NT2/D1 (cell line): ENCODE measurements around the gene MAML3.

Experiments
- SUZ12 ChIP-seq: IDR thresholded peaks from 2 replicates; pipeline ENCODE4 v1.6.1; 2011; ENCODE audit not compliant: insufficient read length, insufficient read depth; ENCODE audit errors: extremely low read depth
- YY1 ChIP-seq: IDR thresholded peaks from 2 replicates; pipeline ENCODE4 v1.6.1; 2011; ENCODE audit not compliant: insufficient read length, insufficient read depth
- ZNF274 ChIP-seq: IDR thresholded peaks from 2 replicates; pipeline ENCODE4 v1.6.1; 2011; ENCODE audit warnings: mild to moderate bottlenecking, low read depth, low read length

GRCh38 chr4:139735381-139736273 lies 418.4 kb downstream of the MAML3 start:
- TF ChIP-seq SUZ12 (no peak), ZNF274 (no peak), YY1 (no peak)
